ENCODE measurements around the gene LRCH4.

Gene LRCH4, protein sequence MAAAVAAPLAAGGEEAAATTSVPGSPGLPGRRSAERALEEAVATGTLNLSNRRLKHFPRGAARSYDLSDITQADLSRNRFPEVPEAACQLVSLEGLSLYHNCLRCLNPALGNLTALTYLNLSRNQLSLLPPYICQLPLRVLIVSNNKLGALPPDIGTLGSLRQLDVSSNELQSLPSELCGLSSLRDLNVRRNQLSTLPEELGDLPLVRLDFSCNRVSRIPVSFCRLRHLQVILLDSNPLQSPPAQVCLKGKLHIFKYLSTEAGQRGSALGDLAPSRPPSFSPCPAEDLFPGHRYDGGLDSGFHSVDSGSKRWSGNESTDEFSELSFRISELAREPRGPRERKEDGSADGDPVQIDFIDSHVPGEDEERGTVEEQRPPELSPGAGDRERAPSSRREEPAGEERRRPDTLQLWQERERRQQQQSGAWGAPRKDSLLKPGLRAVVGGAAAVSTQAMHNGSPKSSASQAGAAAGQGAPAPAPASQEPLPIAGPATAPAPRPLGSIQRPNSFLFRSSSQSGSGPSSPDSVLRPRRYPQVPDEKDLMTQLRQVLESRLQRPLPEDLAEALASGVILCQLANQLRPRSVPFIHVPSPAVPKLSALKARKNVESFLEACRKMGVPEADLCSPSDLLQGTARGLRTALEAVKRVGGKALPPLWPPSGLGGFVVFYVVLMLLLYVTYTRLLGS

DNA sequence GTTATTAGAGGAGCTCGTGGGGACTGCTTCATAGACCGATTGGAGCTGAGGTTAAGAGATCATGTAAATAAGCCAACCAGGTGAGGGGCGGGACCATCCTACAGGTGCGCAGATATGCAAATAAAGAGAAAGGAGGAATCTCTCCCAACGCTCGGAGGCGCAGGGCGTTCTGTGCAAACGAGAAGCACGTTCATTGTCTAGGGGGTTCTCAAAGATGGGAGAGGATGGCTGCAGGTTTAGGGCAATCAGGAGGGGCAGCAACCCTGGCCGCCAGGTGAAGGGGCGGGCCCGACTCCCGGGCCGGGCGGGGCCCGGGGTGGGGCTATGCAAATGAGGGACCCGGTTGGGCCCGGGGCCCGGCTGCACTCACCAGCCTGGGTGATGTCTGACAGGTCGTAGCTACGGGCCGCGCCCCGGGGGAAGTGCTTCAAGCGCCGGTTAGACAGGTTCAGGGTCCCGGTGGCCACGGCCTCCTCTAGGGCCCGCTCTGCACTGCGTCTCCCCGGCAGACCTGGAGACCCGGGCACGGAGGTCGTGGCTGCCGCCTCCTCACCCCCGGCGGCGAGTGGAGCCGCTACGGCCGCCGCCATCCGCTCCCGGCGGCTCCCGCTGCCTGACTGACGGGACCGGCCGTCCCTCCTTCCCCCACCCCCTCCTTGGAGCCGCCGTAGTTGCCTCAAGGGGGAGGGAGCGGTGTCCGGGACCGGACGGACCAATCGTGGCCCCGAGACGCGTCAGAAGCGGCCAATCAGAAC lies at the start of gene LRCH4:
TSS of gene LRCH4 (minus strand) at position 619 of the 755 bp plus-strand sequence. CDS start at position 590, 29 bp downstream.
- FAIRE-seq, result peak; percentile 87
- peak; percentile 95 for DNase-seq (ENCODE audit: insufficient read length, low spot score)

DNA sequence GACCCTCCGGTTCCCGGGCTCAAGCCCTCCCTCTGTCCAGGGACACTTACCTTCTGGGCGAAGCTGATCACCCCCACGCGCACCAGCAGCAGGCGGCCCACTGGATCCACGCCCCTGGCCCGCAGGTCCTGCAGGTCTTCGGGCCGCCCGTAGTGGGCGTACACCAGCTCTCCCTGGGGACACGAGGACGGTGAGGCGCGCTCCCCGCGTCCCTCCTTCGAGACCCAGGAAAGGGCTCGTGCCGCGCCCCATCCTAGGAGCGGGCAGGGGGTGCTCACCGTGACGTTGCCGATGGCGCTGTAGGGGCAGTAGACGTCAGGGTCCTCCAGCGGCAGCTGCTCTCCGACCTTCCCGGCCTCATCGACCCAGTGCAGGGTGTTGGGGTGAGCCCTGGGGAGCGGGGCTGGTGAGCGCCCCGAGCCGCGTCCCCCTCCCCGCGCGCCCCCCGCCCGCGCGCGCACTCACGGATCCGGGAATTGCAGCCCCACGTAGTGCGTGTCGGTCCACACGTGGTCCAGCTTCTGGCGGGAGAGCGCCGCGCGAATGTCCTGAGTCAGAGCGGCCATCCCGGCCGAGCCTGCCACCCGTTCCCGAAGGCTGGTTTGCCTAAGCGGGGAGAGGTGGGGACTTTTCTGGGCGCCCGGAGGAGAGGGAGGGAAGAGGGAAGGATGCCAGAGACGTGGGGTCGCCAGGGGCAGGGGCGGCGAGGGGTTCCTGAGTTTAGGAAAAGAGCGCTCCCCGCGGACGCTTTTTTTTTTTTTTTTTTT lies 47.2 kb upstream of the LRCH4 start:
- FAIRE-seq, result no peak
- DNase-seq (ENCODE audit: insufficient read length, low spot score), result no peak

DNA sequence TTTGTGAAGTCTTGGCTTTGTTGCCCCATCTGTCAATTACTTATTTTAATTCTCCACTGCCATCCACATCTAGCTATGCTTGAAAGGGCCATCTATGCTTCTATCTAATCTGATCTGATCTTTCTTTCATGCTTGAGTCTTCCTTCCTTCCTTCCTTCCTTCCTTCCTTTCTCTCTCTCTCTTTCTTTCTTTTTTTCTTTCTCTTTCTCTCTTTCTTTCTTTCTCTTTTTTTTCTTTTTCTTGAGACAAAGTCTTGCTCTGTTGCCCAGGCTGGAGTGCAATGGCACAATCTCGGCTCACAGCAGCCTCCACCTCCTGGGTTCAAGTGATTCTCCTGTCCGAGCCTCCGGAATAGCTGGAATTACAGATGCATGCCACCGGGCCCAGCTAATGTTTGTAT lies 44.1 kb upstream of the LRCH4 start:
- DNase-seq (ENCODE audit: insufficient read length, low spot score) (no peak), FAIRE-seq (no peak)

DNA sequence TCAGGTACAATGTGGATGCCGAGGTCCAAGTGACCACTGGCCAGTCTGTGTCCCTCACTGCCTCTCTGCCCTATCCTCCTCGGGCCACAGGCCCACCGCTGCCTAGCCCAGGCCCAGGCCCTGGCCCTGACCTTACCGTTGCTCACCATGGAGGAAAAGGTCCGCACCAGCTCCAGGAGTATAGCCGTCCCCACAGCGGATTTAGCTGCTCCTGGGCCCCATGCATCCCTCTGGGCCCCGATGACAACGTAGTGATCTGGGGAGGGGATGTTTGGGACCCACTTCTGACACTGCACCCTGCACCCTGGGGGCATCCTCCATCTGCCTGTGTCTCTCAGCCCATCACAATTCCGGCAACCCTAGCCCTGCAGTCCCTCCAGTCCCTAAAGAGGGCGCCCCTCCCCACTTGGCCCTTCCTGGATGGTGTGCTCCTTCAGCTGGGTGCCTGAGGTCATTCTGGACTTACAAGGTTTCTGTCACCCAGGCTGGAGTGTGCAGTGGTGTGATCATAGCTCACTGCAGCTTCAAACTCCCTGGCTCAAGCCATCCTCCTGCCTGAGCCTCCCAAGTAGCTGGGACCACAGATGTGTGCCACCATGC lies 43.3 kb upstream of the LRCH4 start:
- no peak for DNase-seq (ENCODE audit: insufficient read length, low spot score)
- no peak for FAIRE-seq

DNA sequence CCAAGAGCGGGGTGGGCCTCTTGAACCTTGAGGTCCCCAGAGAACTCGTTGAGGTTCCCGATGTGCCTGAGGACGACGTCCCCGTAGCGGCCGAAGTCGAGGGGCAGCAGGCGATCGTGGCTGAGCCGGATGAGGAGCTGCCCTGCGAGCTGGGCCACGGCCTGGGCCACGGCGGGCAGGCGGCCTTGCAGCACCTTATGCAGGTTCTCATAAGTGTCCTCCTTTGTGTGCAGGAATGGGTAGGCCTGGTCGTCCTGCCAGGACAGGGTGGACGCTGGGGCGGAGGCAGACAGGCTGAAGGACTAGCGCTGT lies 41.3 kb upstream of the LRCH4 start:
- no peak for FAIRE-seq
- DNase-seq (ENCODE audit: insufficient read length, low spot score), result no peak

DNA sequence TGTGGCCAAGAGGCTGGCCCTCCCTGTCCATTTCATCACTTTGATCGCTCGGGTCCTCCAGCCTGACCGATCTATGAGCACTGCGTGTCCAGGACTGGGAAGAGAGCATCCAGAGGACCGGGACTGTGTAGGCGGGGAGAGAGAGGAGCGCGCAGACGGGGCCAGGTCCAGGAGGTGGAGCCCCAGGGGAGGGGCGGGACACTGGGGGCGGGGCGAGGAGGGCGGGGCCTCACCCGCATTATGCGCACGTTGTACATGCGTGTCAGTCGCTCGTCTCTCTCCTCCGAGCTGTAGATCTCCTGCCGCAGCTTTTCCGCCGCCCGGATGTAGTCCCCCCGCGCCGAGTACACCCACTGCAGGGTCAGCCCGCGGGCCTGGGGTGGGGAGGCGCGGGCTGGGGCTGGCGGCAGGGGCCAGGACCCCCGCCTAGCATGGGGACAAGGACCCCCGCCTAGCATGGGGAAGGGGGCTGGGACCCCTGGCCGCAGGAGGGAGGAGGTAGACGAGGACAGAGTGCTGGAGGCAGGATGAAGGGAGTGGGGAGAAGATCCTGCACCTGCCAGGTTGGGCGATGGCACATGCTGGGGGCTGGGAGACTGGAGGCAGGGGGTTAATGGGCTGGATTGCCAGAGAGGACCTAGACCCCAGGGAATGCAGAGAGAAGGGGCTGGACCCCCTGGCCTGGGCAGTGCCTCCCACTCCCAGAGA lies 40.8 kb upstream of the LRCH4 start:
- FAIRE-seq, result no peak
- DNase-seq (ENCODE audit: insufficient read length, low spot score), result peak; percentile 72

DNA sequence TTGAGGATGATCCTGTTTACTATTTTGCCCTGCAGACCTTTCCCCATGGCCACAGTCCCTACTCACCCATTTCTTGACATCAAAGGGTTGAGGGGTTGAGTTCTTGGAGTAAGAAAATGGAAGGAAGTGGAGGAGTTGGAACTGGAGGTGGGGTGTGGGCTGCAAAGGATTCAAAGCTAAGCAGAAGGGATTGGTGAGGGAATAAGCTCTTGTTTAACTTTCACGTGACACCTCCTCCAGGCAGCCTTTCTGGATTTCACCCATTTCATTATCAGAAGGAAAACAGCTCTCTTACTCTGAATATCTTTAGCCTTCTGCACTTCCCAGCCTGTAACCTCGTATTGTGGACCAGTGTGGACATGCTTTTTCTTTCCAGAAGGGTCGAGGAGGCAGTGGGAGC lies 40.1 kb upstream of the LRCH4 start:
- no peak for DNase-seq (ENCODE audit: insufficient read length, low spot score)
- no peak for FAIRE-seq

DNA sequence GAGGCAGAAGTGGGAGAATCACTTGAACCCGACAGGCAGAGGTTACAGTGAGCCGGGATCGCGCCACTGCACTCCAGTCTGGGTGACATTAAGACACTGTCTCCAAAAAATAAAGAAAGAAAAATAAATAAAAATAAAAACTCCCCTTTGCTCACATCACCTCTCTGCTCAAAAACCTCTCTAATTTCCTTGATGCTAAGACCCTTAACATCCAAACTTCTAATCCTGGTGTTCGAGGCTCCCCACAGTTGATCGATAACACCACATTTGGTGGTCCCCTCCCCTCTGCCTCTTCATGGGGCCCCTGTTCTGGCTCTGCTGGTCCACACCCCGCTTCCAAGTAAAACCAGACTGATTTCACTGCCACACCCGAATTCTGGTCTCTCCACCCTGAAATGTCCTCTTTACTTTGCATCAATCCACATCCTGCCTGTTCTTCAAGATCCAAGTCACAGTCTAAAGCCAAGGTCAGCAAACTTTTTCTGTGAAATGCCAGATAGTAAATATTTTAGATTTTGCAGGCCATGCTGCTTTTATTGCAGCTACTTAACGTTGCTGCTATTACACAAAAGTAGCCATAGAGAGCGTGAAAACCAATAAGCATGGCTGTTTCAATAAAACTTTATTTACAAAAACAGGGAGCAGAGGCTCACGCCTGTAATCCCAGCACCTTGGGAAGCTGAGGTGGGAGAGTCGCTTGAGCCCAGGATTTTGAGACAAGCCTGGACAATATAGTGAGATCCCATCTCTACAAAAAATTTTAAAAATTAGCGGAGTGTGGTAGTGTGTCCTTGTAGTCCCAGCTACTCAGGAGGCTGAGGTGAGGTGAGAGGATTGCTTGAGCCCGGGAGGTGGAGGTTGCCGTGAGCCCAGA lies 38.3 kb upstream of the LRCH4 start:
- DNase-seq (ENCODE audit: insufficient read length, low spot score) (no peak), FAIRE-seq (no peak)

DNA sequence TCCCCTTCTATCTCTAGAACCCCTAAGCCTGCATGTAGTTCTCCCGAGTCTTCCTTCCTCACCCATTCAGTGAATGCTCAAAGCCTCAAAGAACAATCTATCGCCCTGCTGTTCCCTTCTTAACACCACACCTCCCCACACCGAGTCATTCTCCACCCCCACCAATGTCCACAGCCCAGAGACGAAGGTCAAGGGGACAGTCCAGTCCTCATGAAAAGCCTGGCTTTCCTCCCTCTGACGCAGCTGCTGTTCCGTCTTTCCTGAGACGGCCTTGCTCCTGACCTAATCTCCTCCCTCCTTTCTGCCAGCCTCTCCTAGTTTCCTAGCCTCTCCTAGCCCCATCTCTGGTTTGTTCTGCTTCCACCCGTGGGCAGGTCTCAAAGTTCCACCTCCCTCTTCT lies 35.6 kb upstream of the LRCH4 start:
- no peak for DNase-seq (ENCODE audit: insufficient read length, low spot score)
- no peak for FAIRE-seq

DNA sequence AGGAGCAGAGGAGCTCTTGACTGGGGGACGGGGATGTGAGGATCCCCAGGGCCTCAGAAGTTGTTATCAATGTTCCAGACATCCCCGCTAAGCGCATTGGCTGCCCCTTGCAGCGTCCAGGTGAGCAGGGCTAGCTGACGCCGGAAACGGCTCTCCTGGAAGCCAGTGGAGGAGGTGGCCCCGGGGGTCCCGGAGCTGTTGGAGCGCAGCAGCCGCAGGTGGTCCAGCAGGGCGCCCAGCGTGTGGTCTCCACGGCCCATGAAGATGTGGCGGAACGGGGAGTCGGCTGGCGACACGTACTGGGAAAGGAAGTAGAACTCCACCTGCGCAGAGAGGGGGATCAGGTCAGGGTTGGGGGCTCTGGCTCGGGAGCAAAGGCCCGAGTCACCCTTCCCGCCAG lies 34.9 kb upstream of the LRCH4 start:
- DNase-seq (ENCODE audit: insufficient read length, low spot score) (no peak), FAIRE-seq (no peak)

DNA sequence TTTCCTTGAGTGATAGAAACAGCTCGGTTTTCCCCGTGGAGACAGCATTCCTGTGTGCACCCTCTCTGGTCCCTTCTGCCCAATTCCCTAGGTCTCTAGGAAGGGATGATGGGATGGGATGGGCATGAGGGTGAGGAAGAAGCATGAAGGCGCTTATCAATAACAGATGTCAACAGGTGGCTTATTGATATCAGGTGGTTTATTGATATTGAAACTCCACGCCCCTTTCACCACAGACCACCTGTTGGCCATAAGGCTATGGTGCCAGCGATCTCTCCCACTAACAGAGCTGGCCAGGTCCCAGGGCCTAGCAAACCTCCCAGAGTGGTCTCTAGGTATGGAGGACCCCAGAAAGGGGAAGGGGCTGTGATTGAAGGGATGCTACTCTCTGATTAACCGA lies 34.3 kb upstream of the LRCH4 start:
- no peak for FAIRE-seq
- no peak for DNase-seq (ENCODE audit: insufficient read length, low spot score)

DNA sequence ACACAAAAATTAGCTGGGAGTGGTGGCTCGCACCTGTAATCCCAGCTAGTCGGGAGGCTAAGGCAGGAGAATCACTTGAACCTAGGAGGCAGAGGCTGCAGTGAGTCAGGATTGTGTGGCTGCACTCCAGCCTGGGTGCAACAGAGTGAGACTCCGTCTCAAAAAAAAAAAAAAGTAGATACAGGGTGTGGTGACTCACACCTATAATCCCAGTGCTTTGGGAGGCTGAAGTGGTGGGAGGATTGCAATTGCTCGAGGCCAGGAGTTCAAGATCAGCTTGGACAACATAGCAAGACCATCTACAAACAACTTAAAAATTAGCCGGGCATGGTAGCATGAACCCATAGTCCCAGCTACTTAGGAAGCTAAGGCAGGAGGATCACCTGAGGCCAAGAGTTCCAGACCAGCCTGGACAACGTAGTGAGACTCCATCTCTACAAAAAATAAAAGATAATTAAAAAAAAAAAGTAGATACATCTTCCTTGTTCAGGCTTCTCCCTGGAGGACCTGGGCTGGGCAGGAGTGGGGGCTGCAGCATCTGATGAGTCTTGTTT lies 28.5 kb upstream of the LRCH4 start:
- FAIRE-seq (no peak), DNase-seq (ENCODE audit: insufficient read length, low spot score) (no peak)

DNA sequence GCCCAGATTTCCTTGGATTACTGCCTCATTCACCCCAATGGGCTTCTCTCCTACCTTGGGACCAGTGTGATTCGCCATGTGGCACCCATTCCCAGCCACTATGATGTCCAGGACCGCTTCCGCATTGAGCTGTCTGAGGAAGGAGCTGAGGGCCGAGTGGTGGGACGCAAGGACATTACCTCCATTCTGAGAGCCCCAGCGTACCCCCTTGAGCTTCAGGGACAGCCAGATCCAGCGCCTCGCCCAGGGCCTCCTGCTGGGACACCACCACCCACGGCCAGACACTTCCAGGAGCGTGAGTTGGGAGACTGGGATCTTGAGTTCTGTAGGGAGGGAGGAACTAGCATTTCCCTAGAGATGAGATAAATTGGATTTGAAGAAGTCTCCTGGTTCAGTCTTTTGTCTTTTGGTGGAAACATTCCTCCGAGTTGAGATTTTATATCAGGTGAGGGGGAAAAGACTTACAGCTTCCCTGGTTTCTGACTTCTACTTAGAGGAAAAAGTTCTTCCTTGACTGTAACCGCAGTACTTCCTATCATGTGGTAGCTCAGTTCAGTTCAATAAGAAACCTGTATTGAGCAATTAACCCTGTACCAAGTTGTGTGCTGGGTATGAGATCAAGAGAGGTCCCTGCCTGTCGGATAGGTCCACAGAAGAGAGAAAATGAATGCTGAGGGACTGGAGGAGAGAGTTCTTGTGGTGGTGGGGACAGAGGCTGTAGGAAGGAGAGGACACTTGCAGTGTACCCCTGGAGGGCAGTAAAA lies 27.7 kb upstream of the LRCH4 start:
- FAIRE-seq (no peak), DNase-seq (ENCODE audit: insufficient read length, low spot score) (no peak)

DNA sequence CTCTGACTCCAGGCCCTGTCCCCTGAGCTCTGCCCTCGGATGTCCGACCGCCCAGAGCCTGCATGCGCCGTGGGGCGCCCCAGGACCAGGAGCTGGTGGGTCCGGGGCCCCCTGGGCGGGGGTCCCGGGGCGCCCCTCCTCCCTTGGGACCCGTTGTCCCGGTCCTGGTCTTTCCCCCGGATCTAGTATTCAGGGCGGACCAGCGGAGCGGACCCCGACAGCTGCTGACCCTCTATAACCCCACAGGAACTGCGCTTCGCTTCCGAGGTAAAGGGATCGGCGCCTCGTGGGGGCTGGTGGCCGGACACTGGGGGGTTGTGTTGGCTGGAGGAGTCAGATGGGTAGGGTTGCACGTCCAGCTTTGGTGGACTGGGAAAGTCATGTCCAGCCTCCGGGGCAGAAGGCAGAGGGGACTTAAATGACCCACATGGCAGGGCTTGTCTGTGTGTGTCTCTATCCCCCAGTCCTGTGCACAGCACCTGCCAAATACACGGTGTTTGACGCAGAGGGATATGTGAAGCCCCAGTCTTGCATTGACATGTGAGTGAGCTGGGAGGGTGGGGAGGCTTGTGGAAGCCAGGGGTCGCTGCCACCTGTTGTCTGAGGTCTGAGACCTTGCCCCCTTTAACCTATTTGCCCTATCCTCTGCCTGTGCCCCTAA lies 26.9 kb upstream of the LRCH4 start:
- FAIRE-seq (no peak), DNase-seq (ENCODE audit: insufficient read length, low spot score) (no peak)

DNA sequence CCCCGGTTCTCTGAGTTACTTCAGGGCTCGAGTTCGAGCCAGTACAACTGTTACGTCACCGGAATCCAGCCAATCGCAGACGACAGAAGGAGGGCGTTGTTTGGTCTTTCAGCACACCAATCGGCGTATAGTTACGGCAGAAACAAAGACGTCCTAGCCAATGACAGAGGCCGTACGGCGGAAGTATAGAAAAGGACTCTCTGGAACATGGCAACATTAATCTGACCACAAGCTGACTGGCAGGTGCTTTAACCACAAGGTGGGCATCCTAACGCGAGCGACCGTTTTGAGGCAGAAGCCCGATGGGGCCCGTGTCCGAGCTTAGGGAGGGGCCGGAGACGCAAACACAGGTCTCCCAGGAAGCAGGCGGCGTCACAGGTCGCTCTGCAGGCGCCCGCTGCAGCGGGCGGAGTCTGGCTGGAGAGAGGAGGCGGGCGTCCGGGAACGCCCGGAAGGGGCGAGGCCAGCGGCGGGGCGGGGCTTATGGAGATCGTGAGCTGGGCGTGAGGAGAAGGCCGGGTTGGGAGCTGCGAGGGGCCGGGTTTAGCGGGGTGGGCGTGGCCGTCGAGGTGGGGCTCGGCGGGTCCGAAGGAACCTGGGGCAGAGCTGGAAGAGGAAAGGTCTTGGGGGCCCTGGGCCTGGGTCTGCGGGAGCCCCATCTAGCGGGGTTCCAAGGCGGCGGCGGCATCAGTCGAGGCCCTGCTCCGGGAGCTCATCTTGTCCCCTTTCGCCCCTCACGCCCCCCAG lies 26.2 kb upstream of the LRCH4 start, which contains the start of gene MOSPD3:
TSS of gene MOSPD3 (plus strand) at position 558 of the 747 bp plus-strand sequence. CDS start 252 bp downstream, outside the sequence.
- DNase-seq (ENCODE audit: insufficient read length, low spot score) (peak; percentile 95), FAIRE-seq (no peak)

DNA sequence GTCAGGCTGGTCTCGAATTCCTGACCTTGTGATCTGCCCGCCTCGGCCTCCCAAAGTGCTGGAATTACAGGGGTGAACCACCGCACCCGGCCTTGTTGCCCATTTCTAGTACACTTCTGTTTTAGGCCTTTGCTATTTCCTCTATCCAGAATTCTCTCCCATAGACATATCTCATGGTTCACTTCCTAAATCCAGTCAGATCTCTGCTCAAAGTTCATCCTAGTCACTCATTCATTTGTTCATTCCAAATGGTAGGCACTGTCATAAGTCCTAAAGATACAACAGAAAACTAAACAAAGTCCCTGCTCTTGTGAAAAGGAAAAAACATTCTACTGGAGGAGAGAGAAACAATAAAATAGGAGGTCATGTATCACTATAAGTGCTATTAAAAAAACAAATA lies 24.0 kb upstream of the LRCH4 start:
- DNase-seq (ENCODE audit: insufficient read length, low spot score), result no peak

DNA sequence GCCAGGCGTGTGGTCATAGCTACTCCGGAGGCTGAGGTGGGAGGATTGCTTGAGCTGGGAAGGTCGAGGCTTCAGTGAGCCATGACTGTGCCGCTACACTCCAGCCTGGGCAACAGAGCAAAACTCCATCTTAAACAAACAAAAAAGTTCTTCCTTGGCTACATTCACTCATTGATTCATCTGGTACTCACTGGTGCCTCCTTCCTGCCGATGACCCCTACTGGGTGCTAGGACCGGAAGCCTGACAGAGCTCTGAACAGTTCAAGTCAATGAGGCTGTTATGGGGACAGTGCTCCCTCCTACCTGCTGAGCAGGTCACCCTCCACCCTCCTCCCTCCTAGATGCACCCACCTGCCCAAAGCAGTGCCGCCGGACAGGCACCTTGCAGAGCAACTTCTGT lies 21.2 kb upstream of the LRCH4 start:
- no peak for DNase-seq (ENCODE audit: insufficient read length, low spot score)
- no peak for FAIRE-seq

More for the DNA sequence above, 24.0 kb upstream of the LRCH4 start:
- FAIRE-seq, result no peak

All from HTR-8/SVneo (cell line).